Jurkat, Clone E6-1 (cell line): Measurements from ENCODE around the gene ATG4B. TPM values are rescaled to one million over a fixed set of nuclear protein-coding genes. Genes with fewer than 3 reads are reported as not detected.
"Not testable (repeated sequence)": the region's sequence is repeated elsewhere in the genome, so short reads cannot be mapped to it uniquely, and the experiment has no call there.

Experiments used
- DNase-seq: peaks from one replicate; pipeline ENCODE4 v3.0.0-alpha.2; 2011; ENCODE audit warnings: low read depth, low spot score
- H3K4me3 ChIP-seq: 2 replicates; pipeline ENCODE4 v1.5.1; 2011; ENCODE audit warnings: mild to moderate bottlenecking, low read length, control low read depth, moderate library complexity
- polyA plus RNA-seq: library from polyadenylated mRNA; unstranded; fragments of >200 nt; gene quantifications from one replicate; pipeline ENCODE4 v1.2.1, GENCODE V29; 2012; ENCODE audit warnings: missing spikeins; ENCODE audit not compliant: insufficient read length, insufficient read depth

The ATG4B gene
- 88.6 TPM for polyA plus RNA-seq

- peak; percentile 65 for DNase-seq
- H3K4me3 ChIP-seq: peak within 1 kb of the TSS; percentile 82
Measured at GRCh38 chr2:241637018-241637794, at the start of gene ATG4B, which contains the start of gene THAP4. Gene ATG4B (plus strand): TSS chr2:241637693. CDS start chr2:241637715, 22 bp downstream. Gene THAP4 (minus strand): TSS chr2:241637158. CDS start chr2:241637017, 141 bp downstream.

GRCh38 chr2:241589863-241590262, 47.6 kb upstream of the ATG4B start:
- H3K4me3 ChIP-seq, DNase-seq: not testable (repeated sequence)

DNA sequence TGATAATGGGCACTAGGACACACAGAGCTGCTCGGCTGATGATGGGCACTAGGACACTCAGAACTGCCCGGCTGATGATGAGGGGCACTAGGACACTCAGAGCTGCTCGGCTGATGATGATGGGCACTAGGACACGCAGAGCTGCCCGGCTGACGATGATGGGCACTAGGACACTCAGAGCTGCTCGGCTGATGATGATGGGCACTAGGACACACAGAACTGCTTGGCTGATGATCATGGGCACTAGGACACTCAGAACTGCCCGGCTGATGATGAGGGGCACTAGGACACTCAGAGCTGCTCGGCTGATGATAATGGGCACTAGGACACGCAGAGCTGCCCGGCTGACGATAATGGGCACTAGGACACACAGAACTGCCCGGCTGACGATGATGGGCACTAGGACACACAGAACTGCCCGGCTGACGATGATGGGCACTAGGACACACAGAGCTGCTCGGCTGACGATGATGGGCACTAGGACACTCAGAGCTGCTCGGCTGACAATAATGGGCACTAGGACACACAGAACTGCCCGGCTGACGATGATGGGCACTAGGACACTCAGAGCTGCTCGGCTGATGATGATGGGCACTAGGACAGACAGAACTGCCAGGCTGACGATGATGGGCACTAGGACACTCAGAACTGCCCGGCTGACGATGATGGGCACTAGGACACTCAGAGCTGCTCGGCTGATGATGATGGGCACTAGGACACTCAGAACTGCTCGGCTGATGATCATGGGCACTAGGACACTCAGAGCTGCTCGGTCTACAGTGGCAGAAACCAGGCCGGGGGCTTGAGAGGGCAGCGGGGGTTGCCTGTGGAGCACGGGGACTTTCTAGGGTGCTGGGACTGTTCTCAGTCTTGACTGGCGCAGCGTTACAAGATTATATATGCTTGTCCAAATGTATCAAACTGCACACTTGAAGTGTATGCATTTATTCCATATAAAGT, 46.7 kb upstream of the ATG4B start:
- not testable (repeated sequence) for DNase-seq

DNA sequence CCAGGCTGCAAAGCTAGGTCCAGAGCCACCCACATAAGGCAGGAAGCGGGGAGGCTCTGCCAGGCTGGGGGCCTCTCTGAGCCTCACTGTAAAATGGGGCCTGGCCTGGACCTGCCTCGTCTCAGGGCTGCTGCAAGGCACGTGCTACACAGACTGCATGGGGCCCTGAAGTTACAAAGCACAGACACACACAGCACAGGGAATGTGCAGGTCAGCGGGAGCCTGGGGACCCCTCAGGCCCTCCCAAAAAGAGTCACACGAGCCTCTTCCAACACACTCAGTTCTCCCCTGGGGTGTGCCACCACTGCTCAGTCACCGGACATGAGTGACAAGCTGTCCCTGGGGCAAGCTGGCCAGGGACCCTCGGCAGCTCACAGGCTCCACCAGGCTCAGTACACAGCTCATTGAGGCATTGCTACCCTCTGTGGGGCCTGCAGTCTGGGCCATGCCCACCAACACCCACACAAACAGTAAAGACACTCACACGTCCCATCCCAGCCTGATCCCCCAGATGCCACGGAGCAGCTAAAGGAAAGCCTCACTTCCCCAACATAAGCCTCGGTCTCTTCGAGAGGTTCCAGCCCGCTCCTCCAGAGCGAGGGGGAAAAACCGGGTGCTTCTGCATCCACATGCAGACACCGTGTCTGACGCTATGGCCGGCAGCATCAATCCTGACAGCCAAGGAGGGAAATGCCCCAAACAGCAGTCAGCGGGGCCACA, 45.2 kb upstream of the ATG4B start:
- no peak for DNase-seq
- no peak overlapping the region for H3K4me3 ChIP-seq

More for the DNA sequence above, 46.7 kb upstream of the ATG4B start:
- not testable (repeated sequence) for H3K4me3 ChIP-seq

DNA sequence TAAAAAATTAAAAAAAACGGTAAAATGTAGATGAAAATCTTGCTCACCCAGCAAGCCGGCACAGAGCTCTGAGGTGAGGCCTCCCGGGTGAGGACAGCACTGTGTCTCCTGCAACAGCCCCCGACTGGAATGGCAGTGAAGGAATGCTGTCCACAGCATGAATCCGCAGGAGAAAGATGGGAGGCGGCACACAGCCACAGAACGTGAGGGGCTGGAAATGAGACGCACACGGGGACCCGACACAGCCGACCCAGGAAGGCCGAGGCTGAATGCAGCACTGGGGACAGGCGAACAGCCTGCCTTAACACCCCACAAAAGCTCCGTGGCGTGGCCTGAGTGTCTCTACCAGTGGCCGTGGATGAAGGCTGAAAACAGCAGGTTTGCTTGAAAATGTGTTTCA, 44.2 kb upstream of the ATG4B start:
- no peak for DNase-seq
- H3K4me3 ChIP-seq: no peak overlapping the region

DNA sequence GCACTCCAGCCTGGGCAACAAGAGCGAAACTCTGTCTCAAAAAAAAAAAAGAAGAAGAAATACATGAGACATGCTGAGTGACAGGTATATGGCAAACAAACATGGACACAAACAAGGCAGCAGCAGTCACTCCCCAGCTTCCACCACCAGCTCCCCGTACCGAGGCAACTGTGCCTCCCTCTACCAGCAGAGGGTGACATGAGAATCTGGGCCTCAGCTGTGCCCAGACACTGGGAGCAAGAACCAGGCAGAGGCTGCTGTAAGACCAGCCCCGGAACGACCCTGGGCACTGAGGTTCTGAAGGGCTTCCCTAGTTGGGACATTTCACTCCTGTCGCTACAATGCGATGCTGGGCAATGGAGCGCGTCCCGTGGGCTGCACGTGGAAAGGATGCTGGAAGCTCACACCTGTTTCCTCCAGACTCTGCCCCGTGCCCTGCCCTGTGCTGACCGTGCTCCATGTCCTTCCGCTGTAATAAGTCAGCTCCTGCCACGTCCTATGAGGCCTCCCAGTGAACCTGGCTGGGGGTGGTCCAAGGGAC, 41.8 kb upstream of the ATG4B start:
- no peak overlapping the region for H3K4me3 ChIP-seq
- DNase-seq: no peak

GRCh38 chr2:241597561-241597960, 39.9 kb upstream of the ATG4B start:
- H3K4me3 ChIP-seq: no peak overlapping the region
- DNase-seq: no peak

GRCh38 chr2:241598061-241598460, 39.4 kb upstream of the ATG4B start:
- no peak overlapping the region for H3K4me3 ChIP-seq
- DNase-seq: no peak

DNA sequence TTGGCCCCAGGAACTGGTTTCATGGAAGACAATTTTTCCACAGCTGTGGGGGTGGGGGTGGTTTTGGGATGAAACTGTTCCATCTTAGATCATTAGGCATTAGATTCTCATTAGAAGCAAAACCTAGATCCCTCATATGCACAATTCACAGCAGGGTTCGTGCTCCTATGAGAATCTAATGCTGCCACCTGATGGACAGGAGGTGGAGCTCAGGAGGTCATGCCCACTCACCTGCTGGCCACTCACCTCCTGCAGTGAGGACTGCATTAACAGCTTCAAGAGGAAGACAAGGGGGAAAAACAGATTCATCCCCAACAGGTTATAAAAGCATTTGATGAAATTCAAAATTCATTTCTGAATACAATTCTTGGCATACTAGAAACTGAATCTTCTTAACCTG, 39.0 kb upstream of the ATG4B start:
- DNase-seq: no peak
- H3K4me3 ChIP-seq: no peak overlapping the region

DNA sequence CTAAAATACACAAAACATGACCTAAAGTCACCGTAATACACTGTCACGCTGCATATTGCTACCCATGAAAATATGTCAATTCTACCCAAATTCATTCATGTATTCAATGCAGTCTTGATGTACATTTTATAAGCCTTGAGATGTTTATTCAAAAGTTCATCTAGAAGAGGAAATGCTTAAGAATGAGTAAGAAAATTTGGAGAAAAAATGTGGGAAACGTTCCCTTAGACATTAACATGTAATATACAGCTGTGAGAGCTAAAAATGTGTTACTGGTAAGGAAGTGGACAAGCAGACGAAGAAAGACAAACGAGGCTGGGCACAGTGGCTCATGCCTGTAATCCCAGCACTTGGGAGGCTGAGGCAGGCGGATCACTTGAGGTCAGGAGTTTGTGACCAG, 37.9 kb upstream of the ATG4B start:
- no peak overlapping the region for H3K4me3 ChIP-seq
- DNase-seq: no peak

DNA sequence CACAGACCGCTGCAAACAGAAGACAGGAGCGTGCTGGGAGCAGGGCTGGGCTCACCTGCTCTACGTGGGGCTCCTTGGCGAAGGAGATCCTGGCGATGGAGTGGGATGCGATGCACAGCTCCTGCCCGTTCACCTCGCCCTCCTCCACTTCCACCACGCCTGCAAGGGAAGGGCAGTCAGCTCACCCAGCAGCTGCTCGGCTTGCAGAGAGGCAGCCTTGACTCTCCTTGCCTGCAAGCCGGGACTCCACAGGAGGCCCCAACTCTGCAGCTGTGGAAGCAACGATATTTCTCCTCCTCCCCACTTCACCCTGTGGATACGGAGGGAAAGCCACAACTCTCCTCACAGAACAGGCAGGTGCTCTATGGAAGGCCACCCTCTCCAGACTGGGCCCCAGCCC, 35.7 kb upstream of the ATG4B start:
- H3K4me3 ChIP-seq: no peak overlapping the region
- no peak for DNase-seq

GRCh38 chr2:241602720-241603119, 34.8 kb upstream of the ATG4B start:
- DNase-seq: no peak
- no peak overlapping the region for H3K4me3 ChIP-seq

GRCh38 chr2:241603686-241604085, 33.8 kb upstream of the ATG4B start:
- no peak overlapping the region for H3K4me3 ChIP-seq
- peak; percentile 54 for DNase-seq

DNA sequence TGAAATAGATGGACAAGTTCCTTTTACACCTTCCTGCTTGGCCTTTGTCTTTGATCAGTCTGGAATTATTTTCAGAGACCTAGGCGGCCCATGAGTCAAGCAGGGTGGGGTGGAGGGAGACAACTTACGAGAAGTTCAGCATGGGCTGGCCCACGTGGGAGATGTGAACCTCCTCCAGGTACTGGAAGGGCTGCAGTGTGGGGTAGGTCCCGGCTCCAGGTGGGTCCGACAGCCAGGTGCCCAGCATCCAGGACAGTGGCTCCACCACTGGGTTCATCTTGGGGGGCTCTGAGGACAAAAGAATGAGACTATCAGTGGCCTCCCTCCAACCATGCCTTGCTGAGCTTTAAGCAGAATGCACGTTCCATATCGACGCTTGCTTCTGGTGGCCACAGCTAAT, 31.3 kb upstream of the ATG4B start:
- no peak overlapping the region for H3K4me3 ChIP-seq
- no peak for DNase-seq

GRCh38 chr2:241607162-241607885, 30.2 kb upstream of the ATG4B start:
- no peak overlapping the region for H3K4me3 ChIP-seq
- no peak for DNase-seq

GRCh38 chr2:241608881-241609280, 28.6 kb upstream of the ATG4B start:
- no peak overlapping the region for H3K4me3 ChIP-seq
- DNase-seq: no peak

DNA sequence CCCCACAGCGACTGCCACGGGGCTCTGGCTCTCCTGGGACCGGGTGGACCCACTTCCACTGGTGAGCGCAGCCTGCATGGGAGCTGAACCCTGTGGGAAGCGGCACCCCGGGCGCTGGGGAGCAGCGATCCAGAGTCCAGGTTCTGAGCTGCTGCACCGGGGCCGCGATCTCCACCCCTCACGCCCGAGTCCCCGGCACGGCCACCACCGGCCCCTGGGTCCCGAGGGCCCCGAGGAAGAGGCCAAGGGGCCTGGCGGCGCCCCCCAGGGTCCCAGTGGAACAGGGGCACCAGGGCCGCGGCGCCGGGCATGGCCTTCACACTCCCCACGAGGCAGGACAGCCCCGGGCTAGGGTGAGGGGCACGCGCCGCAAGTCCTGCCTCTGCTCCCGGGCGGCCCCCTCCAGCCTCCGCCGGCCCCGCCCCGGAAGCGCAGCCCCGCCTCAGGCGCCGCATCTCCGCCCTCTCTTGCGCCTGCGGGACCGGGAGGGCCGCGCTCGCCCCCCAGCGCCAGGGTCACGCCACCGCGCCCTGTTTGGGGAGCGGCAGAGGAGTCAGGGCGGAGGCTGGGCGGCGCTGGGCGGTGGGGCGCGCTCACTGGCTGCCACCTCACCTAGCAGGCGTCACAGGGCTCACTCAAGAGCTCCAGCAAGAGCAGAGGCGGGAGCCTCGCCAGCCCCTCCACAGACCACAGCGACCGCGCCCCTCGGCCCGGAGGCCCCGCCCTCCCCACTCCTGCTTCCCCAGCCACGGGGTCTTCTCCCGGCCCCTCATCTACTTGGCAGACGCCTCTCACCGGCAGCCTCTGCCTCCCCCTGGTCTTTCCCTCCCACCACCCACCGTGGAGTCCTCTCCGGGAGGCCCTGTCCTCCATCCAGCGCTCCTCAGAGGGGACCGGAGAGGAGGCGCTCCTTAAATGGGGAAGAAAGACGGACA, 27.4 kb upstream of the ATG4B start:
- DNase-seq: peak; percentile 84
- peak overlapping the region; percentile 42 for H3K4me3 ChIP-seq
